HUES6 (cell line): Measurements from ENCODE around the gene FMO1.

Experiments
- H3K27ac ChIP-seq: 2 replicates; pipeline ENCODE4 v1.7.0; 2013; ENCODE audit warnings: low read depth, mild to moderate bottlenecking, low read length, inconsistent platforms
- H3K27me3 ChIP-seq: 2 replicates; pipeline ENCODE4 v1.6.1; 2013; ENCODE audit warnings: low read length; ENCODE audit not compliant: control insufficient read depth, insufficient read depth
- H3K36me3 ChIP-seq: 2 replicates; pipeline ENCODE4 v1.6.1; 2013; ENCODE audit warnings: low read length; ENCODE audit not compliant: control insufficient read depth, insufficient read depth
- H3K4me1 ChIP-seq: 2 replicates; pipeline ENCODE4 v1.6.1; 2013; ENCODE audit warnings: low read length; ENCODE audit not compliant: control insufficient read depth, insufficient read depth
- H3K4me3 ChIP-seq: 2 replicates; pipeline ENCODE4 v1.5.1; 2013; ENCODE audit warnings: low read depth, low read length
- H3K9ac ChIP-seq: one replicate; pipeline ENCODE4 v1.6.1; 2013; ENCODE audit warnings: mild to moderate bottlenecking, low read length
- H3K9me3 ChIP-seq: 2 replicates; pipeline ENCODE4 v1.6.1; 2013; ENCODE audit warnings: low read depth, low read length; ENCODE audit not compliant: control insufficient read depth, insufficient read depth

Gene FMO1

DNA sequence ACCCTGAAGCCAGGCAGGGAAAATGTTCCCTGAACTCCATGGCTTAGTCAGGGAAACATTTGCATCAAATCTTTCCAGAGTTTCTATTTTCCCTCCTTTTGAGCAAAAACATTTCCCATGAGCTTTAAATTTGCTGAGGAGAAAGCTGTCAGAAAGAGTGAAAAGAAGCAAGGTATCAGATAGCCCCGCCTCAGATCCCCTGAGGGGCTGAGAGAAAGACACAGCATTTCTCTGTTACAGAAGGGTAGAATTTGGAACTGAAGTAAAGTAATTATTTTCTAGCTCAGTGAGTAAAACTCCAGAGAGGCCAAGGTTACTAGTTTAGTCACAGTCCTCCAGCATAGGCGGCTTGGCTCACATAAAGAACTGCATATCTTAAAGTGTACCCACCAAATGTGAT lies 10.6 kb downstream of the FMO1 start:
- H3K4me1 ChIP-seq = peaks cover 18% of the 10 kb centered on the region

DNA sequence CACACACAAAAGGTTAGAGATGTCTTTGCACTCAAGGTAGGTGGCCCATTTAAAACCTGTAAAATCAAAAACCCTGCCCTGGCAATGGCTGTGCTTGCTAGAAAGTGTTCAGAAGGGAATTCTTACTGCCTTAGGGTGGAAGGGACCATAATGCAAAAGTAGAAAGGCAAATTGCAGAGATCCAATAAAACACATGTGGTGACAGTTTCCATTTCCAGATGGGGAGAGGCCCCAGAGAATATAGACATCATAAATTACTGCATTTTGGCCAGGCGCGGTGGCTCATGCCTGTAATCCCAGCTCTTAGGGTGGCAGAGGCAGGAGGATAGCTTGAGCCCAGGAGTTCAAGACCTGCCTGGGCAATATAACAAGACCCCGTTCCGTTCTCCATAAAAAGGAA lies 13.0 kb downstream of the FMO1 start:
- Histone ChIP-seq H3K9me3 (no peaks in the 10 kb centered on the region), H3K27me3 (no peaks in the 10 kb centered on the region), H3K4me3 (no peak overlapping the region), H3K36me3 (no peaks in the 10 kb centered on the region), H3K27ac (no peak overlapping the region), H3K9ac (no peak overlapping the region), H3K4me1 (peaks cover 18% of the 10 kb centered on the region)

More for the DNA sequence above, 10.6 kb downstream of the FMO1 start:
- Histone ChIP-seq H3K9ac (no peak overlapping the region), H3K36me3 (no peaks in the 10 kb centered on the region), H3K9me3 (no peaks in the 10 kb centered on the region), H3K27ac (no peak overlapping the region), H3K27me3 (no peaks in the 10 kb centered on the region), H3K4me3 (no peak overlapping the region)

DNA sequence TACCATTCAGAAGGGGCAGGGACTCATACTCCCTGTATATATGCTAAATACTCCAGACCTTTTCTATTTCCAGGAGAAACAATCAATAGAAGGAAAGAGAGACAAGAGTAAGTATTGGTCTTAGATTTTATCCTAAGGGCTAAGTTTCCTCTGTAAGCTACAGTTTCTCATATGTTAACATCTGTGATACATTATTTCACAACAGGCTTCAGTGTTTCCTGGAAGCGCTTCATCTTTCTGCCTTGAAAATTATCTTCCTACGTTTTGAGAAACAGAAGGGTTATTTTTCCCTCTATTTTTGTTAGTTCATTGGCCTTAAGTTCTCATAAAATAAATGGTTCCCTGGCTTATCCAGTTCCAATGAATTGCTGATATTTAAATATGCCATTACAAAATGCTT lies 15.6 kb downstream of the FMO1 start:
- H3K4me3 ChIP-seq = no peak overlapping the region
- H3K9ac ChIP-seq = no peak overlapping the region
- H3K36me3 ChIP-seq = no peaks in the 10 kb centered on the region
- no peak overlapping the region for H3K27ac ChIP-seq
- peaks cover 6% of the 10 kb centered on the region for H3K4me1 ChIP-seq
- H3K9me3 ChIP-seq = no peaks in the 10 kb centered on the region
- H3K27me3 ChIP-seq = no peaks in the 10 kb centered on the region

GRCh38 chr1:171265686-171266085 lies 17.4 kb downstream of the FMO1 start:
- no peak overlapping the region for H3K9ac ChIP-seq
- no peaks in the 10 kb centered on the region for H3K4me1 ChIP-seq
- no peaks in the 10 kb centered on the region for H3K9me3 ChIP-seq
- no peaks in the 10 kb centered on the region for H3K36me3 ChIP-seq
- H3K4me3 ChIP-seq = no peak overlapping the region
- H3K27me3 ChIP-seq = no peaks in the 10 kb centered on the region
- no peak overlapping the region for H3K27ac ChIP-seq

GRCh38 chr1:171266930-171267329 lies 18.6 kb downstream of the FMO1 start:
- Histone ChIP-seq H3K9ac (no peak overlapping the region), H3K27ac (no peak overlapping the region), H3K27me3 (no peaks in the 10 kb centered on the region), H3K4me1 (no peaks in the 10 kb centered on the region), H3K4me3 (no peak overlapping the region), H3K36me3 (no peaks in the 10 kb centered on the region), H3K9me3 (no peaks in the 10 kb centered on the region)

GRCh38 chr1:171267391-171267790 lies 19.1 kb downstream of the FMO1 start:
- Histone ChIP-seq H3K27me3 (no peaks in the 10 kb centered on the region), H3K9me3 (no peaks in the 10 kb centered on the region; the same call in 1 of the 2 replicates), H3K4me1 (no peaks in the 10 kb centered on the region), H3K4me3 (no peak overlapping the region), H3K27ac (no peak overlapping the region), H3K9ac (no peak overlapping the region), H3K36me3 (no peaks in the 10 kb centered on the region)

DNA sequence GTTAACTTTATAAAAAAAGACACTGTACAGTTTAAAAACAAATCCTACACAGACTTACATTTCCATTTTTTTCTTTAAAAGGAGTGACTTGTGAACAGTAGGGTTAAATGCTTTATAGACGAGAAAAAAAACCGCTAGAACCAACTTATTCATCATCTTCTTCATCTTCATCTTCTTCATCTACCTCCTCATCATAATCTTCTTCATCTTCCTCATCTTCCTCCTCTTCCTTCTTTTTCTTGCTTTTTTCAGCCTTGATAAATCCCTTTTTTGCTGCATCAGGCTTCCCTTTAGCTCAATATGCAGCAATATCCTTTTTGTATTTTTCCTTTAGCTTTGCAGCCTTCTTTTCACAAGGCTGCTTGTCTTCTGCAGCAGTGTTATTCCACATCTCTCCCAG lies 22.5 kb downstream of the FMO1 start:
- no peaks in the 10 kb centered on the region for H3K4me1 ChIP-seq
- no peak overlapping the region for H3K4me3 ChIP-seq
- H3K9ac ChIP-seq = no peak overlapping the region
- H3K27ac ChIP-seq = no peak overlapping the region
- no peaks in the 10 kb centered on the region for H3K27me3 ChIP-seq
- no peaks in the 10 kb centered on the region; the same call in 1 of the 2 replicates for H3K9me3 ChIP-seq
- no peaks in the 10 kb centered on the region for H3K36me3 ChIP-seq

GRCh38 chr1:171277534-171277933 lies 29.2 kb downstream of the FMO1 start:
- no peaks in the 10 kb centered on the region for H3K9me3 ChIP-seq
- H3K27me3 ChIP-seq = no peaks in the 10 kb centered on the region
- no peak overlapping the region for H3K9ac ChIP-seq
- H3K4me1 ChIP-seq = peaks cover 6% of the 10 kb centered on the region; the same call in 1 of the 2 replicates
- no peak overlapping the region for H3K27ac ChIP-seq
- no peaks in the 10 kb centered on the region for H3K36me3 ChIP-seq
- H3K4me3 ChIP-seq = no peak overlapping the region

DNA sequence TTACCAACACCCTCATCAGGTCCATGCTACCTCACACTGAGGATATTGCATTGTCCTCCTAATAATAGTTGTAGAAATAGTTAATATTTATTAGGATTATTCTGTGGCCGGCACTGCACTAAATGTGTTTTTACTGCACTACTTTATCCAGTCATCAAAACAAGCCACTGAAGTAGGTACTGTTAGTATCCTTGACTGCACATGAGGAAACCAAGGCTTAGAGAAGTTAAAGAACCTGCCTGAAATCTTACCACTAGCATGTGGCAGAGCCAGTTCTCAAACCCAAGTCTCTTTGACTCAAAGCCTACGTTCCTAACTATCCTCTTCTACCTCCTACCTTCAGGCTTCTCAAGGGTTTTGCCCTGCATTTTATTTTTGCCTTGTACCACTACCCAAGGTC lies 30.9 kb downstream of the FMO1 start:
- H3K9ac ChIP-seq = no peak overlapping the region
- no peaks in the 10 kb centered on the region for H3K27me3 ChIP-seq
- H3K9me3 ChIP-seq = no peaks in the 10 kb centered on the region
- no peak overlapping the region for H3K4me3 ChIP-seq
- peaks cover 6% of the 10 kb centered on the region; the same call in 1 of the 2 replicates for H3K4me1 ChIP-seq
- H3K36me3 ChIP-seq = no peaks in the 10 kb centered on the region
- H3K27ac ChIP-seq = no peak overlapping the region

GRCh38 chr1:171279678-171280077 lies 31.4 kb downstream of the FMO1 start:
- Histone ChIP-seq H3K36me3 (no peaks in the 10 kb centered on the region), H3K27ac (no peak overlapping the region), H3K4me3 (no peak overlapping the region), H3K9ac (no peak overlapping the region), H3K27me3 (no peaks in the 10 kb centered on the region), H3K4me1 (peaks cover 6% of the 10 kb centered on the region; the same call in 1 of the 2 replicates), H3K9me3 (no peaks in the 10 kb centered on the region)

DNA sequence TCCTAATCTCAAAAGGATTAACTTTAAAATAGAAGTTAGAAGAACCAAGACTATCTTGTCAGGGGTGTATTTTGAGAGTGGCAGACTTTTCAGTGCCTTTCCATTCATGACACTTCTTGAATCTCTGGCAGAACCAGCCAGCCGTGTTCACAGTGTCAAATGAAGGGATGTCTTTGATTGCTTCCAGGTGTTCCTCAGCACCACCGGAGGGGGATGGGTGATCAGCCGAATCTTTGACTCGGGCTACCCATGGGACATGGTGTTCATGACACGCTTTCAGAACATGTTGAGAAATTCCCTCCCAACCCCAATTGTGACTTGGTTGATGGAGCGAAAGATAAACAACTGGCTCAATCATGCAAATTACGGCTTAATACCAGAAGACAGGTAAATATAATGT lies 32.3 kb downstream of the FMO1 start:
- H3K36me3 ChIP-seq = no peaks in the 10 kb centered on the region
- H3K27ac ChIP-seq = no peak overlapping the region
- H3K9ac ChIP-seq = no peak overlapping the region
- H3K4me3 ChIP-seq = no peak overlapping the region
- peaks cover 6% of the 10 kb centered on the region; the same call in 1 of the 2 replicates for H3K4me1 ChIP-seq
- H3K9me3 ChIP-seq = no peaks in the 10 kb centered on the region
- no peaks in the 10 kb centered on the region for H3K27me3 ChIP-seq
